Sigmoid colon (tissue), 7 donors: ENCODE data around the gene MTA3. TPM values are rescaled to one million over a fixed set of nuclear protein-coding genes. Genes with fewer than 3 reads are reported as not detected.
"Not testable (repeated sequence)": the region's sequence is repeated elsewhere in the genome, so short reads cannot be mapped to it uniquely, and the experiment has no call there.

ENCODE experiments used
- DNase-seq: peaks from one replicate; pipeline ENCODE4 v3.0.0-alpha.2; 2019
- H3K27ac ChIP-seq, 4 donors: fragments of 200-600 bp; sonication (generic); one replicate each; pipeline ENCODE4 v1.5.1; 2016 to 2019; ENCODE audit warnings: mild to moderate bottlenecking in 1 of 4
- H3K27me3 ChIP-seq, 3 donors: fragments of 200-600 bp; sonication (generic); one replicate each; pipeline ENCODE4 v1.5.1; 2019; ENCODE audit warnings: mild to moderate bottlenecking in 1 of 3
- H3K36me3 ChIP-seq, 4 donors: fragments of 200-600 bp; sonication (generic); one replicate each; pipeline ENCODE4 v1.5.1; 2016 to 2019
- H3K4me1 ChIP-seq, 4 donors: fragments of 200-600 bp; sonication (generic); one replicate each; pipeline ENCODE4 v1.5.1; 2017 to 2019
- H3K4me3 ChIP-seq, 4 donors: fragments of 200-600 bp; sonication (generic); one replicate each; pipeline ENCODE4 v1.5.1; 2017 to 2019; ENCODE audit warnings: mild to moderate bottlenecking in 2 of 4, moderate library complexity in 1 of 4
- H3K9me3 ChIP-seq, 4 donors: fragments of 200-600 bp in 3 of 4; sonication (generic) in 3 of 4; one replicate each; pipeline versions ENCODE4 v1.5.1 to v1.6.1; 2013 to 2019
- CTCF ChIP-seq, 4 experiments: fragments of 450-650 bp in 3 of 4; fragments of 200-600 bp in 1 of 4; IDR thresholded peaks; one replicate each; pipeline ENCODE4 v1.5.1; 2016 to 2019; ENCODE audit warnings: antibody characterized with exemption in 4 of 4, mild to moderate bottlenecking in 3 of 4, moderate library complexity in 2 of 4
- EP300 ChIP-seq, 4 donors: sonication (generic); formaldehyde crosslinking; IDR thresholded peaks; one replicate each; pipeline ENCODE4 v1.6.1; 2017; ENCODE audit warnings: antibody characterized with exemption in 4 of 4
- POLR2A ChIP-seq, 2 donors: fragments of 450-650 bp; IDR thresholded peaks; one replicate each; pipeline ENCODE4 v1.6.1; 2016; ENCODE audit warnings: antibody characterized with exemption in 2 of 2, mild to moderate bottlenecking in 2 of 2, moderate library complexity in 2 of 2
- POLR2AphosphoS5 ChIP-seq, 4 donors: sonication (generic); formaldehyde crosslinking; IDR thresholded peaks; one replicate each; pipeline ENCODE4 v1.6.1; 2017; ENCODE audit warnings: antibody characterized with exemption in 4 of 4
- WGBS, 2 donors: extraction: QIAGEN DNeasy Blood & Tissue Kit; methylation state at CpG; one replicate each; pipeline ENCODE4 v1.1.7; 2013; 5-methylcytosine and 5-hydroxymethylcytosine counted together
- intact Hi-C: fragments of 100-400 bp; cut with DNase I; formaldehyde crosslinking; loops from one replicate; pipeline ENCODE4 v1.15.1; 2023
- polyA plus RNA-seq, 3 donors: library from polyadenylated mRNA; stranded (reverse); fragments of 200-250 nt; gene quantifications; one replicate each; pipeline ENCODE4 v1.2.3, GENCODE V29; 2013
- total RNA-seq, 4 donors: library from RNA; depleted of rRNA; stranded (reverse); fragments of >200 nt; gene quantifications; one replicate each; pipeline ENCODE4 v1.1.0, GENCODE V29; 2016
- donor health status: healthy with polysubstance abuse.
- donor health status: Bipolar disorder and iron deficiency.
- donor health status: healthy.

Gene MTA3
- total and polyA plus RNA-seq, 7 donors, result 24.5 to 53.2 (median 33.9) TPM

GRCh38 chr2:42726680-42727079, 158.2 kb downstream of the MTA3 start:
- TF ChIP-seq POLR2A (IDR thresholded peaks at IDR 0.05), result no peak
- TF ChIP-seq POLR2AphosphoS5 (IDR thresholded peaks at IDR 0.05), result no peak
- TF ChIP-seq CTCF (IDR thresholded peaks at IDR 0.05), result no peak
- TF ChIP-seq EP300 (IDR thresholded peaks at IDR 0.05), result no peak
- no peaks in the 10 kb centered on the region for H3K9me3 ChIP-seq
- 95 to 97% methylated on average over 2 of the region's 2 CpGs for WGBS, 2 donors
- no peak overlapping the region for H3K4me3 ChIP-seq
- intact Hi-C loops, result no loop called here
- H3K36me3 ChIP-seq, result peaks cover 0 to 10% (median 0%) of the 10 kb centered on the region in 4 donors
- DNase-seq, result no peak
- no peak overlapping the region for H3K27ac ChIP-seq
- H3K4me1 ChIP-seq, result peaks cover 0 to 18% (median 17%) of the 10 kb centered on the region in 4 donors
- no peaks in the 10 kb centered on the region for H3K27me3 ChIP-seq

DNA sequence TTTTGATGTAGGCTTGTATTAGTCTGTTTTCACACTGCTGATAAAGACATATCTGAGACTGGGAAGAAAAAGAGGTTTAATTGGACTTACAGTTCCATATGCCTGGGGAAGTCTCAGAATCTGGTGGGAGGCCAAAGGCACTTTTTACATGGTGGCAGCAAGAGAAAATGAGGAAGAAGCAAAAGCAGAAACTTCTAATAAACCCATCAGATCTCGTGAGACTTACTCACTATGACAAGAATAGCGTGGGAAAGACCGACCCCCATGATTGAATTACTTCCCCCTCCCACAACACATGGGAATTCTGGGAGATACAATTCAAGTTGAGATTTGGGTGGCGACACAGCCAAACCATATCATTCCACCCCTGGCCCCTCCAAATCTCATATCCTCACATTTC, 162.9 kb downstream of the MTA3 start:
- H3K27ac ChIP-seq, DNase-seq, intact Hi-C loops, H3K4me3 ChIP-seq, H3K9me3 ChIP-seq, H3K4me1 ChIP-seq, H3K27me3 ChIP-seq: not testable (repeated sequence)
- 92 to 94% methylated on average over 4 of the region's 4 CpGs for whole genome bisulfite sequencing, 2 donors
- peaks cover 0 to 19% (median 0%) of the 10 kb centered on the region in 4 donors for H3K36me3 ChIP-seq

DNA sequence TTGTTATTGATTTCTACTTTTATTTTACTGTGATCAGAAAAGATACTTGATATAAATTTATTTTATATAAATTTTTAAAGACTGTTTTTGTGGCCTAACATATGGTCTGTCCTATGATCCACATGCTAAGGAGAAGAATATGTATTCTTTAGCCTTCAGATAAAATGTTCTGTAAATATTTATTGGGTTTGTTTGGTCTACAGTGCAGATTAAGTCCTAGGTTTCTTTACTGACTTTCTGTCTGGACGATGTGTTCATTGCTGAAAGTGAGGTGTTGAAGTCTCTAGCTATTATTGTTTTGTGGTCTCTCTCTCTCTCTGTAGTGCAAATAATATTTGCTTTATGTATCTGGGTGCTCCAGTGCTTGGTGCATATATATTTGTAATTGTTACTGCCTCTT, 165.4 kb downstream of the MTA3 start:
- intact Hi-C loops, result no loop called here

GRCh38 chr2:42736598-42737322, 168.3 kb downstream of the MTA3 start:
- no peaks in the 10 kb centered on the region for H3K9me3 ChIP-seq
- no peaks in the 10 kb centered on the region for H3K4me1 ChIP-seq
- intact Hi-C loops, result no loop called here
- H3K4me3 ChIP-seq, result no peak overlapping the region
- no peak for DNase-seq
- no peaks in the 10 kb centered on the region for H3K27me3 ChIP-seq
- TF ChIP-seq EP300 (IDR thresholded peaks at IDR 0.05) (no peak), POLR2A (IDR thresholded peaks at IDR 0.05) (no peak), CTCF (IDR thresholded peaks at IDR 0.05) (no peak), POLR2AphosphoS5 (IDR thresholded peaks at IDR 0.05) (no peak)
- H3K36me3 ChIP-seq, result peaks cover 0 to 22% (median 7%) of the 10 kb centered on the region in 4 donors
- H3K27ac ChIP-seq, result no peak overlapping the region

More for the DNA sequence above, 165.4 kb downstream of the MTA3 start:
- Histone ChIP-seq H3K27ac (no peak overlapping the region), H3K4me3 (no peak overlapping the region), H3K27me3 (no peaks in the 10 kb centered on the region), H3K9me3 (no peaks in the 10 kb centered on the region), H3K4me1 (no peaks in the 10 kb centered on the region), H3K36me3 (peaks cover 0 to 22% (median 3%) of the 10 kb centered on the region in 4 donors)
- 83 to 88% methylated on average over 1 of the region's 1 CpG for whole genome bisulfite sequencing, 2 donors
- no peak for DNase-seq
- no peak for TF ChIP-seq EP300 (IDR thresholded peaks at IDR 0.05)
- no peak for TF ChIP-seq POLR2A (IDR thresholded peaks at IDR 0.05)
- TF ChIP-seq CTCF (IDR thresholded peaks at IDR 0.05), result no peak
- TF ChIP-seq POLR2AphosphoS5 (IDR thresholded peaks at IDR 0.05), result no peak

DNA sequence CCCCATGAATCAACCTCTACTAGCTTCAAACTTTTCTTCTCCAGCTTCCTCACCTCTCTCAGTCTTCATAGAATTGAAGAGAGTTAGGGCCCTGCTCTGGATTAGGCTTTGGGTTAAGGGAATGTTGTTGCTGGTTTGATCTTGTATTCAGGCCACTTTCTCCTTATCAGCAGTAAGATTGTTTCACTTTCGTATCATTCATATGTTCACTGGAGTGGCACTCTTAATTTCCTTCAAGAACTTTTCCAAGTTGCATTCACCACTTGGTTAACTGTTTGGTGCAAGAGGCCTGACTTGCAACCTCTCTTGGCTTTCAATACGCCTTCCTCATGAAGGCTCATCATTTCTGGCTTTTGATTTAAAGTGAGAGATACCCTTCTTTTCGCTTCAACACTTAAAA, 172.7 kb downstream of the MTA3 start:
- Histone ChIP-seq H3K27ac (no peak overlapping the region), H3K27me3 (no peaks in the 10 kb centered on the region), H3K4me1 (no peaks in the 10 kb centered on the region), H3K4me3 (no peak overlapping the region), H3K9me3 (no peaks in the 10 kb centered on the region), H3K36me3 (peaks cover 0 to 7% (median 5%) of the 10 kb centered on the region in 4 donors)
- DNase-seq, result no peak
- whole genome bisulfite sequencing, 2 donors, result 82 to 85% methylated on average over 3 of the region's 3 CpGs
- TF ChIP-seq POLR2A (IDR thresholded peaks at IDR 0.05), result no peak
- intact Hi-C loops, result no loop called here
